Measurements from ENCODE around the gene DRD1. TPM values are rescaled to one million over a fixed set of nuclear protein-coding genes. Genes with fewer than 3 reads are reported as not detected.
A peak's percentile ranks its signal among the peaks of the same experiment; 100 is the strongest.

DRD1 gene
- 0.17 and 0.87 TPM in 2 replicates for total RNA-seq (ENCODE audit: low replicate concordance)
- long read RNA-seq = 0 reads

DNA sequence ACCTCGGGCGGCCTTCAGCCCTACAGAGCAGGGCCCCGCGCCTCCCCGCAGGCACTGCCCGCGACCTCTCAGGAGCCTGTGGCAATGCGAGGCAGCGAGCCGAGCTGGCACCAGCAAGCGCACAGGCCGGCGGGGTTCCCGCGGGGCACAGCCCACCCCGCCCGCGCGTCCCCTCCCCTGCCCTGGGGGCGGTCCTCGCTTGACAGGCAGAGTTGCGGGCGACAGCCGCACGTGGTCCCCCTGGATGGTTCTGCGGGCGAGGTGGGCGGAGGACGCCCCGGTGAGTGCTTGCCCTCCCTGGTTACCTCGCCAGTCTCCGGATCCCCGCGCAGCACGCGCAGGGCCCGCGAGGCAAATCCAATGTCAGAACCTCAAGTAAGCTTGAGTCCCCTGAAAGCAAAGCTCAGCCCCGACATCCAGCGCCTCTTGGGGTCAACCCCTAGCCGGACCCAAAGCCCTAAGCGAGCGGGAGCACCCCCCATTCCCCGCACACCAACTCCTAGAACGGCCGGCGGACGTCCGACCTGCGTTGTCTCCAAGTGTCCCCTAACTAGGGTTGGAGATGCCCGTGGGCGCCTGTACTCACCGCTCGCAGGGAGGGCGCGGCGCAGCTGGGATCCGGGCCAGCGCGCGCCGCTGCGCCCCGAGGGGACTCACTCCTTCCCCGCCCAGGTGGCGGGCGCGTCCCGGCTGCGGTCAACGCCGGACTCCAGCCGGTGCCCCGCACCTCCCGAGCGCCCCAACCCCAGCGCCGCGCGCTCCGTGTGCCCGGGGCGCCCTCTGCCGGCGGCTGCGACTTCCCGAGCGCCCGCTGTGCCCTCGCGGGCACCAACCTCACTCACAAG lies at the start of gene DRD1:
DRD1 (minus strand) TSS at position 123 of the 845 bp plus-strand sequence. CDS start 1,083 bp downstream, outside the sequence.
- Mint-ChIP-seq H3K4me1 (ENCODE audit: unreplicated experiment) (peaks cover 4% of the 10 kb centered on the region), H3K27ac (no peak within 1 kb of the TSS), H3K9me3 (no peaks in the 10 kb centered on the region), H3K4me3 (peak within 1 kb of the TSS; percentile 83), H3K36me3 (no peaks in the 10 kb centered on the region), H3K27me3 (peaks cover 78% of the 10 kb centered on the region)
- TF ChIP-seq, protein P1, sequence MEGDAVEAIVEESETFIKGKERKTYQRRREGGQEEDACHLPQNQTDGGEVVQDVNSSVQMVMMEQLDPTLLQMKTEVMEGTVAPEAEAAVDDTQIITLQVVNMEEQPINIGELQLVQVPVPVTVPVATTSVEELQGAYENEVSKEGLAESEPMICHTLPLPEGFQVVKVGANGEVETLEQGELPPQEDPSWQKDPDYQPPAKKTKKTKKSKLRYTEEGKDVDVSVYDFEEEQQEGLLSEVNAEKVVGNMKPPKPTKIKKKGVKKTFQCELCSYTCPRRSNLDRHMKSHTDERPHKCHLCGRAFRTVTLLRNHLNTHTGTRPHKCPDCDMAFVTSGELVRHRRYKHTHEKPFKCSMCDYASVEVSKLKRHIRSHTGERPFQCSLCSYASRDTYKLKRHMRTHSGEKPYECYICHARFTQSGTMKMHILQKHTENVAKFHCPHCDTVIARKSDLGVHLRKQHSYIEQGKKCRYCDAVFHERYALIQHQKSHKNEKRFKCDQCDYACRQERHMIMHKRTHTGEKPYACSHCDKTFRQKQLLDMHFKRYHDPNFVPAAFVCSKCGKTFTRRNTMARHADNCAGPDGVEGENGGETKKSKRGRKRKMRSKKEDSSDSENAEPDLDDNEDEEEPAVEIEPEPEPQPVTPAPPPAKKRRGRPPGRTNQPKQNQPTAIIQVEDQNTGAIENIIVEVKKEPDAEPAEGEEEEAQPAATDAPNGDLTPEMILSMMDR (conservative IDR thresholded peaks at IDR 0.05) = peak; percentile 90
- peak; percentile 74 for DNase-seq (ENCODE audit: extremely low spot score, unreplicated experiment)

DNA sequence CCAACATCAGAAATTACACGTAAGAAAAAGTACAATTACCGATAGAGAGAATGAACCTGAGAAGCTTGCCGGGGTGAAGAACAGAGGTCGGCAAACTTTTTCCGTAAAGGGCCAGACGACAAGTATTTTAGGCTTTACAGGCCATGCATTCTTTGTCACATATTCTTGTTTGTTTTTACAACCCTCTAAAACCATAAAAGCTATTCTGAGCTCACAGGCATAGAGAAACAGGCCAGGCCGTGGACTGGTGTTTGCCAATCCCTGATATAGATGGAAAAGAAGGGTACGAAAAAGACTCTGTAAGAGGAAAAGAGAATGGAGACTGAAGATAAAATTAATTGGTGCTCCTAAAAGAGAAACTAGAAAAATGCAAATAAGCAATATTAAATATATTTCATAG lies 49.7 kb upstream of the DRD1 start:
- H3K4me1 Mint-ChIP-seq (ENCODE audit: unreplicated experiment) = peaks cover 4% of the 10 kb centered on the region
- H3K9me3 Mint-ChIP-seq = peaks cover 4% of the 10 kb centered on the region
- DNase-seq (ENCODE audit: extremely low spot score, unreplicated experiment) = no peak
- no peaks in the 10 kb centered on the region for H3K27me3 Mint-ChIP-seq
- TF ChIP-seq, protein P1 (conservative IDR thresholded peaks at IDR 0.05) = no peak
- no peak overlapping the region for H3K4me3 Mint-ChIP-seq
- H3K27ac Mint-ChIP-seq = peak overlapping the region; percentile 77
- peaks cover 57% of the 10 kb centered on the region for H3K36me3 Mint-ChIP-seq

DNA sequence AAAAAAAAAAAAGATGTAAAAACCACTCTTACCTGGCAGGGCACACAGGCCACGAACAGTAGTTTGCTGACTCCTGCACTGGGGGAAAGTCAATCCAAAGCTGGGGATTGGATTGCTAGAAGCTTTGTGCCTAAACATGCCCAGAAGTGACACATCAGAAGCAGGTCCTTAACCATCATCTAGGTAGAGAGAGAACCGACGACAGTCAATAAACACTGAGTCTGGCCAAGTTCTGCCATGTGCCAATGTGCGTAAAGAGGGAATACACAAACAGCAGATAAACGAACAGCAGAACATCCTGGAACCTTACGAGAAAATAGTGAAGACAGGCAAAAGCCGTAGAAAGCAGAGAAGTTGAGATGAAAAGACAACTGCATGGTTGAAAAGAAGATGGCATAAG lies 49.3 kb upstream of the DRD1 start:
- DNase-seq (ENCODE audit: extremely low spot score, unreplicated experiment) = no peak
- Mint-ChIP-seq H3K4me3 (no peak overlapping the region), H3K27me3 (no peaks in the 10 kb centered on the region), H3K9me3 (peaks cover 4% of the 10 kb centered on the region), H3K4me1 (ENCODE audit: unreplicated experiment) (peaks cover 4% of the 10 kb centered on the region), H3K27ac (no peak overlapping the region), H3K36me3 (peaks cover 57% of the 10 kb centered on the region)
- TF ChIP-seq, protein P1 (conservative IDR thresholded peaks at IDR 0.05) = no peak

DNA sequence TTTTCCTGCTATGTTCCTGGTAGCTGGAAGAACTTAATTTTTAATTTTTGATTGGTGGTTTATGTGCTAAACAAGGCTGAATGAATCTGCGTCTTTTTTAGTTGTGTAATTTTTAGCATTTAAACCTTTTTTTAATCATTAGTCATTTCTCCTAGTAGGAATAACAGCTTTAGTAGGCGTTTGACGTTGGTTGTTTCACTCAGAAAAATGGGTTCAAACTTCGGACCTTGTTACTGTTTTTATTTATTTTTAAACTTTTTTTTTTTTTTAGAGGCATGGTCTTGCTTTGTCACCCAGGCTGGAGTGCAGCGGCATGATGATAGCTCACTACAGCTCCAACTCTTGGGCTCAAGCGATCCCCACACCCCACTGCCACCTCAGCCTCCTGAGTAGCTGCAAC lies 47.2 kb upstream of the DRD1 start:
- H3K27me3 Mint-ChIP-seq = no peaks in the 10 kb centered on the region
- peaks cover 10% of the 10 kb centered on the region for H3K9me3 Mint-ChIP-seq
- TF ChIP-seq, protein P1 (conservative IDR thresholded peaks at IDR 0.05) = no peak
- no peak overlapping the region for H3K4me3 Mint-ChIP-seq
- no peak overlapping the region for H3K27ac Mint-ChIP-seq
- peaks cover 8% of the 10 kb centered on the region for H3K4me1 Mint-ChIP-seq (ENCODE audit: unreplicated experiment)
- peaks cover 67% of the 10 kb centered on the region for H3K36me3 Mint-ChIP-seq
- no peak for DNase-seq (ENCODE audit: extremely low spot score, unreplicated experiment)

DNA sequence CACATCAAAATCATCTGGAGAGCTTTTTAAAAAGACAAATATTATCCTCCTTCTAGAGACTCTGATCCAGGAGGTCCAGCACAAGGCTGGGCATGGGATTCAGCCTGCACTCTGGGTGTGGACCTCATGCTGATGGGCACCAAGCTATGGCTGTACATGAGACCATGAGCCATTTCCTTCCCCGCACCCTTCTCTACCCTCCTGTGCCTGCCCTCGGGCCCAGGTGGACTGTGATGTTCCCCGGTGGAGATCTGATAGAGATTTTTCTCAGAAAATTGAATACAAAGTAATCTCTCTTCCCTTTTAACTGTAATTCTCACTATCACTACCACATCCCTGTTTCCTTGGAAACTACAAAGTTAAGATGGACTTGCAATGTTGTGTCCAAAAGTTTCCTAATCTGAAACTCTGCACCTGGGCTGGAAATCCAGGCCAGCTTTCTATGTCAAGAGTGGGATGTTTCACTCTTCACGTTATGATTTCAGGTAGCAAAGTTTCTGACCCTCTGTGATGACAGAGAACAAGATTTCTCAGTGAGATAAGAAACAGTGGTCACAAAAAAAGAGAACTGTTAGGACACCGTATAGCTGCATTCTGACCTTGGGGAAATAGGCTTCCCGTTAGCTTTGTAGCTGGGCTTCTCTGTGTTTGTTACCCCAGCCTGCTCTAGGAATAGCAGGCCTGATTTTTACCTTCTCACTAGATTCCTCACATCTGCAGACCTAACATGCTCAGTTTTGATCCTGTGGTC lies 45.9 kb upstream of the DRD1 start:
- no peak for DNase-seq (ENCODE audit: extremely low spot score, unreplicated experiment)

More for the DNA sequence above, 45.9 kb upstream of the DRD1 start:
- no peak overlapping the region for H3K4me3 Mint-ChIP-seq
- TF ChIP-seq, protein P1 (conservative IDR thresholded peaks at IDR 0.05) = no peak
- H3K36me3 Mint-ChIP-seq = peaks cover 75% of the 10 kb centered on the region
- peaks cover 7% of the 10 kb centered on the region for H3K9me3 Mint-ChIP-seq
- no peaks in the 10 kb centered on the region for H3K27me3 Mint-ChIP-seq
- H3K27ac Mint-ChIP-seq = no peak overlapping the region
- H3K4me1 Mint-ChIP-seq (ENCODE audit: unreplicated experiment) = peaks cover 13% of the 10 kb centered on the region

Data from type B pancreatic cell (in vitro differentiated cells).